H1 (cell line): ENCODE results near the gene HJURP.

Source experiments
- MAFK ChIP-seq: IDR thresholded peaks from 2 replicates; pipeline ENCODE4 v1.6.1; 2012; ENCODE audit warnings: low read depth, mild to moderate bottlenecking, improper control_type of control experiment, low read length
- NRF1 ChIP-seq: IDR thresholded peaks from 2 replicates; pipeline ENCODE4 v1.6.1; 2011; ENCODE audit warnings: mild to moderate bottlenecking, low read depth, low read length, improper control_type of control experiment
- RBBP5 ChIP-seq: IDR thresholded peaks from 2 replicates; pipeline ENCODE4 v1.7.1; 2012; ENCODE audit warnings: low read depth, mild to moderate bottlenecking, inconsistent platforms, low read length, moderate library complexity, borderline replicate concordance
- TF ChIP-seq, protein P1 (sequence below): IDR thresholded peaks from 2 replicates; pipeline ENCODE4 v1.6.1; 2011; ENCODE audit warnings: low read depth, mild to moderate bottlenecking, low read length; ENCODE audit not compliant: insufficient read depth

DNA sequence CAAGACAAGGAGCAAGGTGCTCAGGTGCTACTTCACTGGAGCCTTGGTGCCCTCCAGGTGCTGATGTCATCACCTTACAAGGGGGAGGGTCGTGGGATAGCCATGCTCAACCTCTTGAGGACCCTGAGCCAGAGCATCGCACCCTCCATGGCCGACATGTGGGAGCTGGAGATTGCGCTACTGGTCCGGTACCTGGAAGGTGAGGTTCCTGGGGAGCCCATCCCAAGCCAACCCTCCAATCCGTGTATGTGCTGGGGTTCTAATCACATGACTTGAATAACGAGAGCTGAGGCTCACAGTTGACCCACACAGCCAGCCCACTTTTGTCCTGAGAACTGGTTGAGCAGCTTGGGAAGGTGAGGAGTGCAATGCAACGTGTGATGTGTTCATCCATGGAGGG, 50.3 kb downstream of the HJURP start:
- no peak for TF ChIP-seq NRF1
- TF ChIP-seq, protein P1, sequence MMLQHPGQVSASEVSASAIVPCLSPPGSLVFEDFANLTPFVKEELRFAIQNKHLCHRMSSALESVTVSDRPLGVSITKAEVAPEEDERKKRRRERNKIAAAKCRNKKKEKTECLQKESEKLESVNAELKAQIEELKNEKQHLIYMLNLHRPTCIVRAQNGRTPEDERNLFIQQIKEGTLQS: no peak
- TF ChIP-seq MAFK: no peak
- TF ChIP-seq RBBP5: no peak
